GM12892 (cell line): ENCODE results near the gene TFEB.

Experiments
- POLR2A ChIP-seq: IDR thresholded peaks from 2 replicates; pipeline ENCODE4 v1.6.1; 2011; ENCODE audit warnings: low read depth, low read length, control low read depth
- POLR2AphosphoS5 ChIP-seq: IDR thresholded peaks from 2 replicates; pipeline ENCODE4 v1.6.1; 2011; ENCODE audit warnings: low read depth, low read length, control low read depth
- TAF1 ChIP-seq: IDR thresholded peaks from 2 replicates; pipeline ENCODE4 v1.6.1; 2011; ENCODE audit warnings: low read depth, mild to moderate bottlenecking, control low read depth, low read length, borderline replicate concordance

- TF ChIP-seq POLR2A (no peak), POLR2AphosphoS5 (no peak), TAF1 (no peak)
Measured at GRCh38 chr6:41770381-41771057, 35.1 kb upstream of the TFEB start.
